ENCODE results near the gene FBXW7. TPM values are rescaled to one million over a fixed set of nuclear protein-coding genes. Genes with fewer than 3 reads are reported as not detected.

FBXW7 gene
- total and polyA plus RNA-seq, 2 of the 8 experiments (the other 6 are each of a cell fraction or from before 2014, with no cell fraction given), result 6.0 to 26.7 TPM

DNA sequence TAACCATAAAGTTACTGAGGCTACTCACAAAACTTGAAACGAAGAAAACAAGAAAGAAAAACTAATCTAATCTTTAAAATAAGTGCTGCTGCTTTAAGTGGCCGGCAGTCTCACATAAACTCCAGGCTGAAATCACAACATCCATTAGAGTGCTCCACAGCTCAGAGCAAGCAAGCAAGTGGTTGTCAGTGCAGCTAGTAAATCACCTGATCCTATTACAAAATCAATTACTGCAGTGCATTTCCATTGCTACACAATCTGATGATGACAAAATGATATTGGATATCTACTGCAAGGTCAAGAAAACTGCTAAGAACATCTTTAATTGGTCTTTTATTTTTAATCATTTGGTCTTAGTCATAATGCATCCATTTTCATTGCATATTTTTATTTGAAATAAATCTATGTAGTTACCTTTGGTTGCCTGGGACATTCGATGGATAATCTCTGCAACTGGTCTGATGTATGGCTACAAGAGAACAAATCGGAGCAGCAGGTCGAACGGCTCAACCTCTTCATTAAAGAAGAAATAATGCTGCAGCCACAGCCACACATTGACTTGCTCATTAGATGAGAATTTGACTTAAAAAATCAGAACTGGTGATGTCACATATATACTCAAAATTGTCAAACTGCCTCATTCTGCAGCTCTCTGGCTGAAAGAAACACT is 87.7 kb downstream of the FBXW7 start (continued):
- TF ChIP-seq SP2 (IDR thresholded peaks at IDR 0.05; ENCODE audit: low read length) (no peak), KDM4A (IDR thresholded peaks at IDR 0.05; ENCODE audit: low read depth, low read length, severe bottlenecking) (no peak)
